Measurements from ENCODE around the gene CDS2.

CDS2 gene

DNA sequence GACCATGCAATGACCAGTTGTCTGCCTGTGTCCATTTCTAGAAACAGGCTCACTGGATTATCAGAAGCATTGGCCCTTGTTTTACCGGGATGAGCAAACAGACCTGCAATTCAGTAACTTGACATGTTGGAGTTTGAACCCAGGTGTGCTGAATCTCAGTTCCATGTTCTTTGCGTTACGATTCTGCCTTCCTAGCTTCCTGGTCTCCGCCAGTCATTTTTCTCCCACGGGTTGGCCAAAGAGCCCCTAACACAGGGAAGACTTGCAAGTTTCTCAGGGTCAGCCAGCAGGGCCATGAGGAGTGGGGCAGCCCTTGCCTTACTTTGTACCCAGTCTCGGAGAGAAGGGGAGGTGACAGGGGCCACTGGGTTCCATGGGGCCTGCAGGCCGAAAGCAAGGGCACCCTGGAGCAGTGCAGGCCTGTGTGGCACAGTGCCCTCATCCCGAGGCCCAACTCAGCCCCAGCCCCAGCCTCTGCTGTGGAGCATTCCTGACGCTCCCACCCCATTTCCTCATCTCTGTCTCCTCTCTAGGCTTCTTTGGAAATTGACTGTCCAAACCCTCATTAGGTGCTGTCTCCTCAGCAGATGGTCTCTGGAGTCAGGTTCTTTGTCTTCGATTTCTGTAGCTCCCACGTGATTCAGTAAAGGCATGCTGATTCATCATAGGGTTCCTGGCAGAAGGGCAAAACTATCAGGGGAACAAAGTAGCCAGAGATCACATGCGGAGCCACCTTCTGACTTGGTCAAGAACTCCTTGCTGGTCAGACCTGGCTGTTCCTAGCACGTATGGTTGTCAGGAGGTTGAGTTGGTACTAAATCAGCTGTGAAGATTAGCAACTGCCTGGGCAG is 23.6 kb downstream of the CDS2 start:
- Histone ChIP-seq H3K9me3 (ENCODE audit: severe bottlenecking) (no peaks in the 10 kb centered on the region), H3K27ac (no peak overlapping the region), H3K27me3 (ENCODE audit: insufficient read depth, low read depth, severe bottlenecking) (no peaks in the 10 kb centered on the region), H3K4me3 (ENCODE audit: low read depth, low read length) (no peak overlapping the region), H3K36me3 (no peaks in the 10 kb centered on the region; the same call in 1 of the 2 replicates)
- TF ChIP-seq, protein P1, sequence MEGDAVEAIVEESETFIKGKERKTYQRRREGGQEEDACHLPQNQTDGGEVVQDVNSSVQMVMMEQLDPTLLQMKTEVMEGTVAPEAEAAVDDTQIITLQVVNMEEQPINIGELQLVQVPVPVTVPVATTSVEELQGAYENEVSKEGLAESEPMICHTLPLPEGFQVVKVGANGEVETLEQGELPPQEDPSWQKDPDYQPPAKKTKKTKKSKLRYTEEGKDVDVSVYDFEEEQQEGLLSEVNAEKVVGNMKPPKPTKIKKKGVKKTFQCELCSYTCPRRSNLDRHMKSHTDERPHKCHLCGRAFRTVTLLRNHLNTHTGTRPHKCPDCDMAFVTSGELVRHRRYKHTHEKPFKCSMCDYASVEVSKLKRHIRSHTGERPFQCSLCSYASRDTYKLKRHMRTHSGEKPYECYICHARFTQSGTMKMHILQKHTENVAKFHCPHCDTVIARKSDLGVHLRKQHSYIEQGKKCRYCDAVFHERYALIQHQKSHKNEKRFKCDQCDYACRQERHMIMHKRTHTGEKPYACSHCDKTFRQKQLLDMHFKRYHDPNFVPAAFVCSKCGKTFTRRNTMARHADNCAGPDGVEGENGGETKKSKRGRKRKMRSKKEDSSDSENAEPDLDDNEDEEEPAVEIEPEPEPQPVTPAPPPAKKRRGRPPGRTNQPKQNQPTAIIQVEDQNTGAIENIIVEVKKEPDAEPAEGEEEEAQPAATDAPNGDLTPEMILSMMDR (IDR thresholded peaks at IDR 0.05; ENCODE audit: low read depth, low read length) = no peak
- no peak for DNase-seq

DNA sequence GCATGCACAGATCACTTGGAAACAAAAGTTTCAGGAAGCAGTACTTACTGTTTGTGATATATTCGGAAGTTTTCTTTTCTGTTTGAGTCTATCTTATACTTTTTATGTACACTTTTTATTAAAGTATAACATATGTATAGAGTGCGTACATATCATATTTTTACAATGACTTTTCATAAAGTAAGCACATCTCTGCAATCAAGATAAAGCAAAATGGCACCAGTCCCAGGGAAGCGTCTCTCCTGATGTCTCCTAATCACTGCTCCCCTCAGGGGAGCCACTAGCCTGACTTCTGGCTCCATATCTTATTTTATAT is 26.3 kb downstream of the CDS2 start:
- no peak for DNase-seq
- Histone ChIP-seq H3K27me3 (ENCODE audit: insufficient read depth, low read depth, severe bottlenecking) (no peaks in the 10 kb centered on the region), H3K27ac (no peak overlapping the region), H3K36me3 (no peaks in the 10 kb centered on the region; the same call in 1 of the 2 replicates), H3K9me3 (ENCODE audit: severe bottlenecking) (no peaks in the 10 kb centered on the region), H3K4me3 (ENCODE audit: low read depth, low read length) (no peak overlapping the region)
- TF ChIP-seq, protein P1 (IDR thresholded peaks at IDR 0.05; ENCODE audit: low read depth, low read length) = no peak

DNA sequence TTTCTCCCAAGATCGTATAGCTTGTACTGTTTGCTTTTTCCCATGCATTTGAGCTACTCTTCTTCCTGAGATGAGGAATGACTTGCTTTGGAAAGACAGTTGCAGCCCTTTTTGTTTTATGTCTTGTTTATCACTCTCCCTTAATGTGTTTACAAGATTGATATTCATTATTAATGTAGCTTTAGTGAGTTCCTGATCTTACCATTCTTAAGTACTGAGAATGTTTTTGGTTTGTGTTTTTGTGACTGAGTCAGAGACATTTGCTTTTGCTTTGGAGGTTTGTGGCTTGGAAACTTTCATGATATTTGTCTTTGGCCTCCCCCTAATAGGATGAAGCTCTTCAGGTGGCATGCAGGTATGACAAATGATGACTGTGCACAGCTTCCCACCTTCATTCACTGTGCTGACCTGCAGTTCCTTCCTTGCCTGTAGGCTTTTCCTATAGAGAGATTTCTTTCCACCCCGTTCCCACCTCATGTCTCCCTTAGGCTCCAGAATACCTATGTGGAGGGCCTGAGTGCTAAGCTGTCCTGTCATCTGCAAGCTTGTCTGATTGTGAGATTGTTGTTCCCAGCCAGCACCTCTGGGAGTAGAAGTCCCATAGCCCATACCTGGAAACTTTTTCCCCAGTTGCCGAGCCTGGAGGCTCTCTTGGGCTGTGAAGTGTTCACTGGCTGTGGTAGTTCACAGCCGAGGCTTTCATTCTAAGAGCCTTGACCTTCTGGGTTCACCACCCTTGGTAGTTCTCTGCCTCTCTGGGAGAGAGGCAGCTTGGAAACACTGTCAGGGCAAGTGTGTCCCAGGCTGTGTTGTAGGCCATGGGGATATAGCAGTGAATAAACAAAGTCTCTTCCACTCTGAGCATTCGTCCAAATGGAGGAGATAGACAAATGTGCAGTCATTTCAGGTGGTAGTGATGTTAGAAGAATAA is 27.1 kb downstream of the CDS2 start:
- DNase-seq = no peak
- H3K27ac ChIP-seq = no peak overlapping the region
- no peaks in the 10 kb centered on the region; the same call in 1 of the 2 replicates for H3K36me3 ChIP-seq

DNA sequence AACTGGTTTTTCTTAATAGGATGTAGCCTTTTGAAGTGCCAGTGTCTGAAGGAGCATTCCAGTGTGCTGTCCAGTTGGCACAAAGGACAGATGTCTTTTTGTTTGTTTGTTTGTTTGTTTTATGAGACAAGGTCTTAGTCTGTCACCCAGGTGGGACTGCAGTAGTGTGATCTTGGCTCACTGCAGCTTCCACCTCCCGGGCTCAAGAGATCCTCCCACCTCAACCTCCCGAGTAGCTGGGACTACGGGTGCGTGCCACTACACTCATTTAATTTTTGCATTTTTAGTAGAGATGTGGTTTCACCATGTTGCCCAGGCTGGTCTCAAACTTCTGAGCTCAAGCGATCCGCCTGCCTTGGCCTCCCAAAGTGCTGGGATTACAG is 27.7 kb downstream of the CDS2 start:
- H3K9me3 ChIP-seq (ENCODE audit: severe bottlenecking) = no peaks in the 10 kb centered on the region
- no peaks in the 10 kb centered on the region for H3K27me3 ChIP-seq (ENCODE audit: insufficient read depth, low read depth, severe bottlenecking)
- no peaks in the 10 kb centered on the region; the same call in 1 of the 2 replicates for H3K36me3 ChIP-seq
- no peak overlapping the region for H3K27ac ChIP-seq
- TF ChIP-seq, protein P1 (IDR thresholded peaks at IDR 0.05; ENCODE audit: low read depth, low read length) = no peak
- H3K4me3 ChIP-seq (ENCODE audit: low read depth, low read length) = no peak overlapping the region
- no peak for DNase-seq

More for the DNA sequence above, 27.1 kb downstream of the CDS2 start:
- TF ChIP-seq, protein P1 (IDR thresholded peaks at IDR 0.05; ENCODE audit: low read depth, low read length) = no peak
- H3K9me3 ChIP-seq (ENCODE audit: severe bottlenecking) = no peaks in the 10 kb centered on the region
- H3K4me3 ChIP-seq (ENCODE audit: low read depth, low read length) = no peak overlapping the region
- no peaks in the 10 kb centered on the region for H3K27me3 ChIP-seq (ENCODE audit: insufficient read depth, low read depth, severe bottlenecking)

DNA sequence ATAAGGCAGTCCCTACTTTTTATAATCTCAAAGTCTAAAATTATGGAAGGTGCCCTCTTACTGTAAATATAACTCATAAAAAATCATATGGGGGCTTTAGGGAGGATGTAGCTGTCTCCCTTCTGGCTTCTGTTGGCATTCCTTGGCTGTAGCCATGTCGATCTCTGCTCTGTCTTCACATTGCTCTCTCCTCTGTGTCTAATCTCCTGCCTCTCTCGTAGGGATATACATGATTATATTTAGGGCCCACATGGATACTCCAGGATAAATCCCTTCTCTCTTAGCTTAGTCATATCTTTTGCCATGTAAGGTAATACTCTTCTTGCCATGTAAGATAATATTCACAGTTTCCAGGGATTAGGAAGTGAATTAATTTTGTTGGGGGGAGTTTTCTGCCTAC is 28.6 kb downstream of the CDS2 start:
- Histone ChIP-seq H3K27me3 (ENCODE audit: insufficient read depth, low read depth, severe bottlenecking) (no peaks in the 10 kb centered on the region), H3K4me3 (ENCODE audit: low read depth, low read length) (no peak overlapping the region), H3K27ac (peak overlapping the region; percentile 44), H3K36me3 (no peaks in the 10 kb centered on the region; the same call in 1 of the 2 replicates), H3K9me3 (ENCODE audit: severe bottlenecking) (no peaks in the 10 kb centered on the region)
- TF ChIP-seq, protein P1 (IDR thresholded peaks at IDR 0.05; ENCODE audit: low read depth, low read length) = no peak
- DNase-seq = no peak

Measured in WERI-Rb-1 (cell line).